Measurements from ENCODE around the gene B3GALT4. TPM values are rescaled to one million over a fixed set of nuclear protein-coding genes. Genes with fewer than 3 reads are reported as not detected.

B3GALT4 gene
- total RNA-seq, 1 donor from 2014 or later, result 2.8 TPM

DNA sequence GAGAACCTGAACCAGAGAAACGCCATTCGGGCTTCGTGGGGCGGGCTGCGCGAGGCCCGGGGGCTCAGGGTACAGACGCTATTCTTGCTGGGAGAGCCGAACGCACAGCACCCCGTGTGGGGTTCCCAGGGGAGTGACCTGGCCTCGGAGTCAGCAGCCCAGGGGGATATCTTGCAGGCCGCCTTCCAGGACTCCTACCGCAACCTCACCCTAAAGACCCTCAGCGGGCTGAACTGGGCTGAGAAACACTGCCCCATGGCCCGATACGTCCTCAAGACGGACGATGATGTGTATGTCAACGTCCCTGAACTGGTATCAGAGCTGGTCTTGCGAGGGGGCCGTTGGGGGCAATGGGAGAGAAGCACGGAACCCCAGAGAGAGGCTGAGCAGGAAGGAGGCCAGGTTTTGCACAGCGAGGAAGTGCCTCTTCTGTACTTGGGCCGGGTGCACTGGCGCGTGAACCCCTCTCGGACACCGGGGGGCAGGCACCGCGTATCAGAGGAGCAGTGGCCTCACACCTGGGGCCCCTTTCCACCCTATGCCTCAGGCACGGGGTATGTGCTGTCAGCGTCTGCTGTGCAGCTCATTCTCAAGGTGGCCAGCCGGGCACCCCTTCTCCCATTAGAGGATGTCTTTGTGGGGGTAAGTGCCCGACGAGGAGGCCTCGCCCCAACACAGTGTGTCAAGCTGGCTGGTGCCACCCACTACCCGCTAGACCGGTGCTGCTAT lies 904 bp downstream of the B3GALT4 start:
- H3K27me3 Mint-ChIP-seq (ENCODE audit: low read depth), result no peaks in the 10 kb centered on the region
- peaks cover 10% of the 10 kb centered on the region for H3K36me3 Mint-ChIP-seq (ENCODE audit: low read depth)
- DNase-seq (ENCODE audit: low read depth, low spot score), result no peak

DNA sequence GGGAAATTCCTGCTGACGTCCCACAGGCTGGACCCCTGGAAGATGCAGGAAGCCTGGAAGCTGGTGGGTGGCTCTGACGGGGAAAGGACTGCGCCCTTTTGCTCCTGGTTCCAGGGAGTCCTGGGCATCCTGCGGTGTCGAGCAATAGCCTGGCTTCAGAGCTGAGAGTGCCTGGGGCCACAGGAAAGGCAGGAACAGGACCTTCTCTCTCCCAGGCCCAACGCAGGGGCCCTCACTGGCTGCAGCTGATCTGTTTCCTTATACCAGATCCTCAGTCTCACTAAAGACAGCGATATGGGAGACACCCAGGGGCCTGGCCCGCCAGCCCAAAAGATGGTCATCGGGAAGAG lies 1.4 kb downstream of the B3GALT4 start:
- DNase-seq (ENCODE audit: low read depth, low spot score), result no peak
- Mint-ChIP-seq H3K4me3 (peak overlapping the region; percentile 89), H3K4me1 (peaks cover 38% of the 10 kb centered on the region), H3K27ac (ENCODE audit: unreplicated experiment) (no peak overlapping the region), H3K9me3 (no peaks in the 10 kb centered on the region), H3K36me3 (ENCODE audit: low read depth) (peaks cover 10% of the 10 kb centered on the region), H3K27me3 (ENCODE audit: low read depth) (no peaks in the 10 kb centered on the region)
- TF ChIP-seq, protein P1, sequence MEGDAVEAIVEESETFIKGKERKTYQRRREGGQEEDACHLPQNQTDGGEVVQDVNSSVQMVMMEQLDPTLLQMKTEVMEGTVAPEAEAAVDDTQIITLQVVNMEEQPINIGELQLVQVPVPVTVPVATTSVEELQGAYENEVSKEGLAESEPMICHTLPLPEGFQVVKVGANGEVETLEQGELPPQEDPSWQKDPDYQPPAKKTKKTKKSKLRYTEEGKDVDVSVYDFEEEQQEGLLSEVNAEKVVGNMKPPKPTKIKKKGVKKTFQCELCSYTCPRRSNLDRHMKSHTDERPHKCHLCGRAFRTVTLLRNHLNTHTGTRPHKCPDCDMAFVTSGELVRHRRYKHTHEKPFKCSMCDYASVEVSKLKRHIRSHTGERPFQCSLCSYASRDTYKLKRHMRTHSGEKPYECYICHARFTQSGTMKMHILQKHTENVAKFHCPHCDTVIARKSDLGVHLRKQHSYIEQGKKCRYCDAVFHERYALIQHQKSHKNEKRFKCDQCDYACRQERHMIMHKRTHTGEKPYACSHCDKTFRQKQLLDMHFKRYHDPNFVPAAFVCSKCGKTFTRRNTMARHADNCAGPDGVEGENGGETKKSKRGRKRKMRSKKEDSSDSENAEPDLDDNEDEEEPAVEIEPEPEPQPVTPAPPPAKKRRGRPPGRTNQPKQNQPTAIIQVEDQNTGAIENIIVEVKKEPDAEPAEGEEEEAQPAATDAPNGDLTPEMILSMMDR (conservative IDR thresholded peaks at IDR 0.05), result no peak

More for the DNA sequence above, 904 bp downstream of the B3GALT4 start:
- Mint-ChIP-seq H3K27ac (ENCODE audit: unreplicated experiment) (no peak overlapping the region), H3K9me3 (no peaks in the 10 kb centered on the region), H3K4me1 (peaks cover 44% of the 10 kb centered on the region), H3K4me3 (peak overlapping the region; percentile 89)
- TF ChIP-seq, protein P1 (conservative IDR thresholded peaks at IDR 0.05), result no peak

DNA sequence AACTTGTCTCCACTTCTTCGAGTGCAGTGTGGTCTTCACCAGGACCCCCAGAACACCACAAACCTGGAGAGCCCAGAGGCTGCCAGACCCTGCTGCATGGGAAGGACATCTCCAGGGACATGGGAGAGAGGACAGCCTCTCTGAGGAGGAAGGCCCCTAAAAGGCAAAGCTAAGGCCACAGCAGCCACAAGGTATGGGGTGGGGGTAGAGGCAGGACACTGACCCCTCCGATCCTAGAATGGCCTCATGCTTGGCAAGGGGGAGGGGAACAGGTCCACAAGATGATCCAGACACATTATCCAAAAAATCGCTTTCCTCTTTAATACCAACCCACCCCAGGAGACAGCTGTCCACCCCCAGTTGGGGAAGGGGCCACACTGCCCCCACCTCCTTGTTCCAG lies 1.9 kb downstream of the B3GALT4 start:
- no peaks in the 10 kb centered on the region for H3K27me3 Mint-ChIP-seq (ENCODE audit: low read depth)
- H3K27ac Mint-ChIP-seq (ENCODE audit: unreplicated experiment), result no peak overlapping the region
- H3K36me3 Mint-ChIP-seq (ENCODE audit: low read depth), result peaks cover 10% of the 10 kb centered on the region
- no peaks in the 10 kb centered on the region for H3K9me3 Mint-ChIP-seq
- no peak for DNase-seq (ENCODE audit: low read depth, low spot score)
- H3K4me1 Mint-ChIP-seq, result peaks cover 34% of the 10 kb centered on the region
- TF ChIP-seq, protein P1 (conservative IDR thresholded peaks at IDR 0.05), result no peak
- peak overlapping the region; percentile 89 for H3K4me3 Mint-ChIP-seq

DNA sequence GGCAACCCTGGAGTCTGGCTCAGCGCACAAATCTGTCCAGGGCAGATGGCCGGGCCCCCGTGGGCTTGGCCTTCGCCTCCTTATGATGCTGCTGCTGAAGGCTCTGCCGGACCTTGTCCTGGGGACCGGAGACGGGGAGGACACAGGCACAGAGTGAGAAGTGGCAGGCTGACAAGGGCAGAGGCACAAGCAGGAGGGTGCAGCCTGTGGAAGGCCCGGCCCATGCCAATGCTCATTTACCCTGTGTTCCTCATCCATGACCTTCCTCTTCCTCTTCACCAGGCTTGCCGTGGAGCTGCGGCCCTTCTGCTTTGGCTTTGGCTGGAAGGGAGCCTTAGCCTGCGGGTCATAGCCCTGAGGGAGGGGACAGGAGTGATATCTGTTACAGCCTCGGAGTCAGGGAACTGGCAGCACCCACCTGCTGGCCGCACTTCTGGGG lies 2.4 kb downstream of the B3GALT4 start:
- H3K27ac Mint-ChIP-seq (ENCODE audit: unreplicated experiment), result no peak overlapping the region

DNA sequence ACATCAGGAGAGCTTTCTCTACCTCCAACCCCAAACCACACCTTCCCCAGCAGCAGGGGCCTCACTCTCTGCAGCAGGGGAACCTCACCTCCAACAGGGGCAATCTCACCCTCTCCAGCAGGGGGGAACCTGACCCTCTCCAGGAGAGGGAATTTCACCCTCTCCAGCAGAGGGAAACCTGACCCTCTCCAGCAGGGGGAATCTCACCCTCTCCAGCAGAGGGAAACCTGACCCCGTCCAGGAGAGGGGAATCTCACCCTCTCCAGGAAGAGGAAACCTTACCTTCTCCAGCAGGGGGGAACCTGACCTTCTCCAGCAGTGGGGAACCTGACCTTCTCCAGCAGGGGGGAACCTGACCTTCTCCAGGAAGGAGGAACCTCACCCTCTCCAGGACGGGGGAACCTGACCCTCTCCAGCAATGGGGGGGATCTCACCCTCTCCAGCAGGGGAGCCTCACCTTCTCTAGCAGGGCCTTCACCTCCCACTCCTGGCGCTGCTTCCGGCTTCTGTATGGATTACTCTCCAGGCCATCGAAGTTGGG lies 3.1 kb downstream of the B3GALT4 start:
- Mint-ChIP-seq H3K4me3 (peak overlapping the region; percentile 59), H3K27me3 (ENCODE audit: low read depth) (no peaks in the 10 kb centered on the region), H3K4me1 (peaks cover 24% of the 10 kb centered on the region), H3K9me3 (no peaks in the 10 kb centered on the region), H3K27ac (ENCODE audit: unreplicated experiment) (no peak overlapping the region), H3K36me3 (ENCODE audit: low read depth) (peaks cover 4% of the 10 kb centered on the region)
- DNase-seq (ENCODE audit: low read depth, low spot score), result peak; percentile 29
- TF ChIP-seq, protein P1 (conservative IDR thresholded peaks at IDR 0.05), result peak; percentile 61

More for the DNA sequence above, 2.4 kb downstream of the B3GALT4 start:
- H3K9me3 Mint-ChIP-seq, result no peaks in the 10 kb centered on the region
- peak overlapping the region; percentile 9 for H3K4me3 Mint-ChIP-seq
- no peak for DNase-seq (ENCODE audit: low read depth, low spot score)
- H3K36me3 Mint-ChIP-seq (ENCODE audit: low read depth), result peaks cover 8% of the 10 kb centered on the region
- H3K27me3 Mint-ChIP-seq (ENCODE audit: low read depth), result no peaks in the 10 kb centered on the region
- H3K4me1 Mint-ChIP-seq, result peaks cover 32% of the 10 kb centered on the region
- TF ChIP-seq, protein P1 (conservative IDR thresholded peaks at IDR 0.05), result no peak
